H7 (cell line): ENCODE results near the gene VSIG10L. TPM values are rescaled to one million over a fixed set of nuclear protein-coding genes. Genes with fewer than 3 reads are reported as not detected.

Experiments
- DNase-seq: peaks from one replicate; pipeline ENCODE4 v3.0.0; 2012
- H3K27me3 ChIP-seq: 2 replicates; pipeline ENCODE4 v1.6.0; 2011; ENCODE audit warnings: mild to moderate bottlenecking, low read length; ENCODE audit not compliant: control insufficient read depth, insufficient read depth
- H3K36me3 ChIP-seq: replicated peaks from 2 replicates; pipeline ENCODE4 v1.5.1; 2011; ENCODE audit warnings: low read length; ENCODE audit not compliant: control insufficient read depth, insufficient read depth
- H3K4me3 ChIP-seq: 2 replicates; pipeline ENCODE4 v1.5.1; 2011; ENCODE audit warnings: low read depth, mild to moderate bottlenecking, control low read depth, low read length, moderate library complexity; ENCODE audit not compliant: insufficient read depth
- total RNA-seq: library from RNA; depleted of rRNA; stranded (reverse); fragments of >200 nt; shearing (Covaris generic); gene quantifications from 2 replicates; pipeline ENCODE4 v1.2.3, GENCODE V29; 2014

Gene VSIG10L
- total RNA-seq, 1 experiment from 2014 or later, result 9.6 TPM

GRCh38 chr19:51354103-51354741, 12.3 kb upstream of the VSIG10L start:
- DNase-seq, result peak; percentile 60
- Histone ChIP-seq H3K4me3 (no peak overlapping the region), H3K27me3 (no peaks in the 10 kb centered on the region), H3K36me3 (peaks cover 2% of the 10 kb centered on the region)

GRCh38 chr19:51352783-51353360, 10.9 kb upstream of the VSIG10L start:
- DNase-seq, result no peak
- H3K36me3 ChIP-seq, result peaks cover 2% of the 10 kb centered on the region
- H3K27me3 ChIP-seq, result no peaks in the 10 kb centered on the region
- H3K4me3 ChIP-seq, result no peak overlapping the region

- H3K36me3 ChIP-seq, result peaks cover 2% of the 10 kb centered on the region
- H3K4me3 ChIP-seq, result no peak overlapping the region
- DNase-seq, result no peak
- H3K27me3 ChIP-seq, result no peaks in the 10 kb centered on the region
These were observed 9.5 kb upstream of the VSIG10L start for GRCh38 chr19:51351266-51351990.

- no peak for DNase-seq
- no peaks in the 10 kb centered on the region for H3K27me3 ChIP-seq
- H3K4me3 ChIP-seq, result no peak overlapping the region
- peaks cover 2% of the 10 kb centered on the region for H3K36me3 ChIP-seq
These were observed 5.4 kb upstream of the VSIG10L start for GRCh38 chr19:51347209-51347928.

GRCh38 chr19:51346742-51347141, 4.8 kb upstream of the VSIG10L start:
- Histone ChIP-seq H3K27me3 (peaks cover 1% of the 10 kb centered on the region; the same call in 1 of the 2 replicates), H3K36me3 (peaks cover 2% of the 10 kb centered on the region), H3K4me3 (no peak overlapping the region)
- DNase-seq, result peak; percentile 71

- no peak for DNase-seq
- H3K36me3 ChIP-seq, result peaks cover 2% of the 10 kb centered on the region
- no peak overlapping the region for H3K4me3 ChIP-seq
- H3K27me3 ChIP-seq, result peaks cover 9% of the 10 kb centered on the region
These were observed 3.2 kb upstream of the VSIG10L start for GRCh38 chr19:51345076-51345620.

GRCh38 chr19:51342631-51343569, 961 bp upstream of the VSIG10L start:
- H3K4me3 ChIP-seq, result no peak overlapping the region
- H3K36me3 ChIP-seq, result no peaks in the 10 kb centered on the region; the same call in 1 of the 2 replicates
- no peak for DNase-seq
- H3K27me3 ChIP-seq, result peaks cover 9% of the 10 kb centered on the region

- no peak overlapping the region for H3K4me3 ChIP-seq
- H3K27me3 ChIP-seq, result peaks cover 9% of the 10 kb centered on the region
- H3K36me3 ChIP-seq, result no peaks in the 10 kb centered on the region; the same call in 1 of the 2 replicates
- no peak for DNase-seq
These were observed 873 bp downstream of the VSIG10L start for GRCh38 chr19:51341066-51341465.

GRCh38 chr19:51339687-51340656, 2.0 kb downstream of the VSIG10L start:
- H3K27me3 ChIP-seq, result peaks cover 9% of the 10 kb centered on the region
- H3K4me3 ChIP-seq, result peak overlapping the region; percentile 79
- peak; percentile 99 for DNase-seq
- H3K36me3 ChIP-seq, result no peaks in the 10 kb centered on the region; the same call in 1 of the 2 replicates

- Histone ChIP-seq H3K27me3 (peaks cover 9% of the 10 kb centered on the region), H3K36me3 (no peaks in the 10 kb centered on the region; the same call in 1 of the 2 replicates), H3K4me3 (peak overlapping the region; percentile 79)
- DNase-seq, result peak; percentile 90
These were observed 2.6 kb downstream of the VSIG10L start for GRCh38 chr19:51339313-51339686.

- Histone ChIP-seq H3K27me3 (peaks cover 9% of the 10 kb centered on the region), H3K36me3 (peaks cover 2% of the 10 kb centered on the region; the same call in 1 of the 2 replicates), H3K4me3 (peak overlapping the region; percentile 79)
- DNase-seq, result peak; percentile 98
These were observed 3.2 kb downstream of the VSIG10L start for GRCh38 chr19:51338563-51339312.
